ENCODE results near the gene GTPBP2. TPM values are rescaled to one million over a fixed set of nuclear protein-coding genes. Genes with fewer than 3 reads are reported as not detected.

Gene GTPBP2
- total and polyA plus RNA-seq, 2 of the 13 experiments (the other 11 are each of a cell fraction or from before 2014, with no cell fraction given): 26.9 to 88.2 TPM

- 0 out of 2 replicates have a peak, but pooled peaks have one; percentile 79 for TF ChIP-seq ZFYVE20 (CRISPR knock-in tag; IDR thresholded peaks at IDR 0.05; ENCODE audit: borderline replicate concordance, low read depth)
- TF ChIP-seq PHF20 (CRISPR knock-in tag; IDR thresholded peaks at IDR 0.05): peak; percentile 78
- peak; percentile 12; the same call in 1 of the 2 replicates for TF ChIP-seq RFXANK (CRISPR knock-in tag; IDR thresholded peaks at IDR 0.05)
- no peak for TF ChIP-seq PCBP2 (optimal IDR thresholded peaks at IDR 0.05; ENCODE audit: low read depth, low read length, poor library complexity, severe bottlenecking)
- TF ChIP-seq TCF7 (IDR thresholded peaks at IDR 0.05; ENCODE audit: low read depth): no peak
- TF ChIP-seq ZNF414 (CRISPR knock-in tag; IDR thresholded peaks at IDR 0.05): peak; percentile 86
- peak; percentile 87; the same call in 1 of the 2 replicates for TF ChIP-seq ZNF546 (CRISPR knock-in tag; conservative IDR thresholded peaks at IDR 0.05)
- TF ChIP-seq ZNF496 (CRISPR knock-in tag; IDR thresholded peaks at IDR 0.05; ENCODE audit: insufficient replicate concordance): no peak
- 0 out of 2 replicates have a peak, but pooled peaks have one; percentile 30 for TF ChIP-seq PHF21A (CRISPR knock-in tag; IDR thresholded peaks at IDR 0.05)
- no peak for TF ChIP-seq HIC2 (CRISPR knock-in tag; IDR thresholded peaks at IDR 0.05; ENCODE audit: low read depth)
- 0 out of 2 replicates have a peak, but pooled peaks have one; percentile 18 for TF ChIP-seq SIX1 (CRISPR knock-in tag; IDR thresholded peaks at IDR 0.05; ENCODE audit: borderline replicate concordance)
- TF ChIP-seq ZBTB1 (CRISPR knock-in tag; IDR thresholded peaks at IDR 0.05; ENCODE audit: borderline replicate concordance): no peak
- TF ChIP-seq TP53 (CRISPR knock-in tag; conservative IDR thresholded peaks at IDR 0.05): peak; percentile 66
- TF ChIP-seq NFIC (IDR thresholded peaks at IDR 0.05; ENCODE audit: low read length): no peak
- no peak for TF ChIP-seq IRX3 (CRISPR knock-in tag; IDR thresholded peaks at IDR 0.05; ENCODE audit: borderline replicate concordance, low read depth)
- no peak for TF ChIP-seq ZNF674 (CRISPR knock-in tag; IDR thresholded peaks at IDR 0.05; ENCODE audit: low read depth)
- peak; percentile 100 for TF ChIP-seq TAF1 (CRISPR knock-in tag; IDR thresholded peaks at IDR 0.05)
- TF ChIP-seq RBAK (CRISPR knock-in tag; IDR thresholded peaks at IDR 0.05): no peak
- TF ChIP-seq PBX3 (CRISPR knock-in tag; IDR thresholded peaks at IDR 0.05; ENCODE audit: borderline replicate concordance): peak; percentile 82; the same call in 1 of the 2 replicates
- TF ChIP-seq ZNF781 (CRISPR knock-in tag; IDR thresholded peaks at IDR 0.05; ENCODE audit: borderline replicate concordance, not compliant biosample characterization): no peak
- TF ChIP-seq ZBTB38 (CRISPR knock-in tag; IDR thresholded peaks at IDR 0.05): peak; percentile 95
- TF ChIP-seq ZHX1 (CRISPR knock-in tag; IDR thresholded peaks at IDR 0.05; ENCODE audit: low read depth): 0 out of 2 replicates have a peak, but pooled peaks have one; percentile 22
- 0 out of 2 replicates have a peak, but pooled peaks have one; percentile 18 for TF ChIP-seq HCFC1 (IDR thresholded peaks at IDR 0.05; ENCODE audit: low read depth, low read length)
Measured at GRCh38 chr6:43575772-43576551, 53.1 kb downstream of the GTPBP2 start, which contains the start of the genes POLH and XPO5 (continued).
